GM10266 (cell line): ENCODE measurements around the gene ZNF385B.

ENCODE experiments used
- DNase-seq: peaks from one replicate; pipeline ENCODE4 v3.0.0; 2012; ENCODE audit errors: extremely low spot score
- TF ChIP-seq, protein P1 (sequence below): IDR thresholded peaks from 2 replicates; pipeline ENCODE4 v1.5.1; 2012; ENCODE audit warnings: mild to moderate bottlenecking, low read depth; ENCODE audit not compliant: control insufficient read depth, insufficient read depth; ENCODE audit errors: missing control alignments

Gene ZNF385B

GRCh38 chr2:179619947-179620467, 241.4 kb downstream of the ZNF385B start:
- TF ChIP-seq, protein P1, sequence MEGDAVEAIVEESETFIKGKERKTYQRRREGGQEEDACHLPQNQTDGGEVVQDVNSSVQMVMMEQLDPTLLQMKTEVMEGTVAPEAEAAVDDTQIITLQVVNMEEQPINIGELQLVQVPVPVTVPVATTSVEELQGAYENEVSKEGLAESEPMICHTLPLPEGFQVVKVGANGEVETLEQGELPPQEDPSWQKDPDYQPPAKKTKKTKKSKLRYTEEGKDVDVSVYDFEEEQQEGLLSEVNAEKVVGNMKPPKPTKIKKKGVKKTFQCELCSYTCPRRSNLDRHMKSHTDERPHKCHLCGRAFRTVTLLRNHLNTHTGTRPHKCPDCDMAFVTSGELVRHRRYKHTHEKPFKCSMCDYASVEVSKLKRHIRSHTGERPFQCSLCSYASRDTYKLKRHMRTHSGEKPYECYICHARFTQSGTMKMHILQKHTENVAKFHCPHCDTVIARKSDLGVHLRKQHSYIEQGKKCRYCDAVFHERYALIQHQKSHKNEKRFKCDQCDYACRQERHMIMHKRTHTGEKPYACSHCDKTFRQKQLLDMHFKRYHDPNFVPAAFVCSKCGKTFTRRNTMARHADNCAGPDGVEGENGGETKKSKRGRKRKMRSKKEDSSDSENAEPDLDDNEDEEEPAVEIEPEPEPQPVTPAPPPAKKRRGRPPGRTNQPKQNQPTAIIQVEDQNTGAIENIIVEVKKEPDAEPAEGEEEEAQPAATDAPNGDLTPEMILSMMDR, result no peak

GRCh38 chr2:179614121-179614520, 247.3 kb downstream of the ZNF385B start:
- TF ChIP-seq, protein P1, result no peak

More at GRCh38 chr2:179619947-179620467, 241.4 kb downstream of the ZNF385B start:
- DNase-seq, result no peak

GRCh38 chr2:179613701-179614100, 247.7 kb downstream of the ZNF385B start:
- DNase-seq, result no peak
- TF ChIP-seq, protein P1, result no peak

More at GRCh38 chr2:179614121-179614520, 247.3 kb downstream of the ZNF385B start:
- DNase-seq, result no peak

DNA sequence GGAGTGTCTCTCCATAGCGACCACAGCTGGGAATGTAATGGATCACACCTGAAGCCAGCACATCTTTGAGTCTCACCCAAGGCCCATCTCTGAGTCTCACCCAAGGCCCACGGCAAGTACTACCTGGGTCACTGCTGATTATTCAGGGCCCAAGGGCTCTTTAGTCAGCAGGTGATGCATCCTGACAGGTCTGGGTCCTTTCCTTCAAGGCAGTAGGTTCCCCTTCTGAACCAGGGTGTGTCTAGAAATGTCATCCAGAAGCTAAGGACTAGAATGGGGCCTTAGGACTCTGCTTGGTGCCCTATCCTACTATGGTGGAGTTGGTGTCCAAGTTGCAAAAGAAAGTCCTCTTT, 248.1 kb downstream of the ZNF385B start:
- no peak for DNase-seq
- TF ChIP-seq, protein P1, result no peak

DNA sequence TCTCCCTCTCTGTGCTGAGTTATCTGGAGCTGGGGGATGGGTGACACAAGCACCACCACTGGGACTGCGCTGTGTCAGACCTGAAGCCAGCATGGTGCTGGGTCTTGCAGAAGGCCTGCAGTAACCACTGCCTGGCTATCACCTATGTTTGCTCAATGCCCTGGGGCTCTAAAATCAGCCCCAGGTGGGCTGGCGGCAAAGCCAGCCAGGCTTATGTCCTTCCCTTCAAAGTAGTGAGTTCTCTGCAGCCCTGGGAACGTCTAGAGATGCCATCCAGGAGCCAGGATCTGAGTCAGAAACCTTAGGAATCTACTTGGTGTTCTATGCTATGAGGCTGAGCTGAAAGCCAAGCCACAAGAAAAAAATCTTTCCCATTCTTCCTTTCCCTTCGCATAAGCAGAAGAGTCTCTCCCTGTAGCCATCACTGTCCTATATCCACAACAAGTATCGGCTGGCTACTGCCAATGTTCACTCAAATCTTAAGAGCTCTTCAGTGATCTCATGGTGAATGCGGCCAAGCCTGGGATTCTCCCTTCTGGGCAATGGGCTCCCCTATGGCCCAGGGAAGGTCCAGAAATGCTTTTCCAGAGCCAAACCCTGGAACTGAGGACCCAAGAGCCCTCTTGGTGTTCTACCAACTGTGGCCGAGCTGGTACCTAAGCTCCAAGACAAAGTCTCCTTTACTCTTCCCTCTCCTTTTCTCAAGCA, 248.7 kb downstream of the ZNF385B start:
- TF ChIP-seq, protein P1, result no peak
- DNase-seq, result no peak

DNA sequence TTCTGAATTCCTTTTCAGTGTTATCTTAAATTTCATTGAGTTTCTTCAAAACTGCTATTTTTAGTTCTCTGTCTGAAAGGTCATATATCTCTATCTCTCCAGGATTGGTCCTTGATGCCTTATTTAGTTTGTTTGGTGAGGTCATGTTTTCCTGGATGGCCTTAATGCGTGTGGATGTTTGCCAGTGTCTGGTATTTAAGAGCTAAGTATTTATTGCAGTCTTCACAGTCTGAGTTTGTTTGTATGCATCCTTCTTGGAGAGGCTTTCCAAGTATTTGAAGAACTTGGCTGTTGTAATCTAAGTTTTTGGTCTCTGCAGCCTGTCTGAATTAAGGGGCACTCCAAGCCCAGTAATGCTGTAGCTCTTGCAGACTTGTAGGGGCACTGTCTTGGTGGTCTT, 249.3 kb downstream of the ZNF385B start:
- DNase-seq, result no peak
- TF ChIP-seq, protein P1, result no peak

DNA sequence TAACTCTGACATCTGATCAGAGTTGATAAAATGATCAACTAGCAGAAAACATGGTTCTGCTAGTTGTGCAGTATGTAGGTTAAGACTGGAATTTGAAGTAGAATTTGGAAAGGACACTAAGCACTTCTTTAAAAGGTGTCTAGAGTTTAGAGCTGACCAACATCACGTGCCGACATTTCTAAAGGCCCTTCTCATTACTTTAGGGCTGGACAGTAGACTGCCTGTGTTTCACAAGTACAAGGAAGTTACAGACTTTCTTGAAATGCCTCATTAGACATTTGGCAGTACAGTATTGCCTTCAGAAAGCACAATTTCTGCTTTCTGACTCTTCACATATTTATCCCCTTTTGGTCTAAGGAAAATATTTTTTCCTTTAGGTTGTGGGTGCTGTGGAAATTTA, 255.3 kb downstream of the ZNF385B start:
- DNase-seq, result no peak
- TF ChIP-seq, protein P1, result no peak
